ENCODE data around the gene SCAMP4. TPM values are rescaled to one million over a fixed set of nuclear protein-coding genes. Genes with fewer than 3 reads are reported as not detected.

Gene SCAMP4
- polyA plus RNA-seq, 4 donors, result 31.3 to 39.4 (median 36.0) TPM

GRCh38 chr19:1859331-1859781, 45.8 kb upstream of the SCAMP4 start:
- Histone ChIP-seq H3K4me3 (ENCODE audit: low read depth in 1 of 3, low read length in 3 of 3) (peak overlapping the region in 1 of 3 donors; percentile 92), H3K27me3 (ENCODE audit: control insufficient read depth in 3 of 3, insufficient read depth in 3 of 3, low read length in 3 of 3) (no peaks in the 10 kb centered on the region), H3K27ac (ENCODE audit: low read depth in 1 of 3, low read length in 2 of 3) (peak overlapping the region; percentile 24 to 98 (median 96)), H3K4me1 (ENCODE audit: control insufficient read depth in 3 of 3, insufficient read depth in 2 of 3, low read depth in 1 of 3, low read length in 2 of 3) (peaks cover 24 to 72% (median 34%) of the 10 kb centered on the region in 3 donors), H3K9me3 (ENCODE audit: control insufficient read depth in 2 of 2, insufficient read depth in 1 of 2, low read depth in 1 of 2, low read length in 1 of 2) (no peaks in the 10 kb centered on the region), H3K36me3 (ENCODE audit: control insufficient read depth in 3 of 3, insufficient read depth in 2 of 3, low read depth in 1 of 3, low read length in 3 of 3) (peaks cover 0 to 19% (median 0%) of the 10 kb centered on the region in 3 donors)
- 19 to 48% (median 36%) methylated on average over 17 to 18 of the region's 18 CpGs for WGBS, 3 donors
- FAIRE-seq, result no peak
- DNase-seq, result peak; percentile 31 to 46

DNA sequence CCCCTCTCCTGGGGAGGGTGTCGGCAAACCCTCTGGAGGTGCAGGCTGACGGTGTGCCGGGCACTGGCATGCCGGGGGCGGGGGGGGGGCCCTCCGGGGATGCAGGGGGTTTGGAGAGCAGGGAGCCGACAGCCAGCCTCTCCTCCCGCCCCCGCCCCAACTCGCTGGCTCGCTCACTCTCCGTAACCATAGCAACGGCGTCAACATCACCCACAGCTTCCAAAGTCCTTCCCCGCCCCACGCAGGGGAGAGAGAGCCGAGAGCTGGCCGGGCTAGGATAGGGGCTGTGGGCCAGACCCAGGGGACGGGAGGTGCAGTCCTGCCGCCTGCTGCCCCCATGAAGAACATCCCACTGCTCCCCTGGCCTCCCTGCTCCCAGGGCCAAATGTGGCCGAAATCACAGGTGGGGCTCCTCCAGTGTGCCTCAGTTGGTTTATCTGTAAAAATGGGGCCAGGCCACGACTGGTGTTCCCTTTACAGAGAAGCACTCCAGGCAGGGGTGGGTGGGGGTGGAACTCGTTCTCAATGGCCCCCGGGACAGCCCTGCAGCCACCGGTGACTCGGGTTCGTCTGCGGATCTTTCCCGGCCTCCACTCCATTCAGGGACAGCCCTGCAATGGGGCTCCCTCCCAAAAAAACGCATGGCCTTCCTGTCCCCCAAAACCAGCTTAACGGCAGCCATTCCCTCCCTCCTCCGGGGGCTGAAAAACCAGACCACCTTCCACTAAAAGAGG, 45.0 kb upstream of the SCAMP4 start:
- Histone ChIP-seq H3K4me1 (ENCODE audit: control insufficient read depth in 3 of 3, insufficient read depth in 2 of 3, low read depth in 1 of 3, low read length in 2 of 3) (peaks cover 19 to 68% (median 28%) of the 10 kb centered on the region in 3 donors), H3K27ac (ENCODE audit: low read depth in 1 of 3, low read length in 2 of 3) (peak overlapping the region; percentile 63 to 98 (median 96)), H3K27me3 (ENCODE audit: control insufficient read depth in 3 of 3, insufficient read depth in 3 of 3, low read length in 3 of 3) (no peaks in the 10 kb centered on the region), H3K36me3 (ENCODE audit: control insufficient read depth in 3 of 3, insufficient read depth in 2 of 3, low read depth in 1 of 3, low read length in 3 of 3) (peaks cover 0 to 16% (median 0%) of the 10 kb centered on the region in 3 donors), H3K4me3 (ENCODE audit: low read depth in 1 of 3, low read length in 3 of 3) (peak overlapping the region; percentile 22 to 92 (median 34)), H3K9me3 (ENCODE audit: control insufficient read depth in 2 of 2, insufficient read depth in 1 of 2, low read depth in 1 of 2, low read length in 1 of 2) (no peaks in the 10 kb centered on the region)
- 5 to 22% (median 11%) methylated on average over 28 to 32 of the region's 32 CpGs for WGBS, 3 donors
- no peak for FAIRE-seq
- DNase-seq, result peak; percentile 93 to 96

- no peaks in the 10 kb centered on the region for H3K9me3 ChIP-seq (ENCODE audit: control insufficient read depth in 2 of 2, insufficient read depth in 1 of 2, low read depth in 1 of 2, low read length in 1 of 2)
- H3K27me3 ChIP-seq (ENCODE audit: control insufficient read depth in 3 of 3, insufficient read depth in 3 of 3, low read length in 3 of 3), result no peaks in the 10 kb centered on the region
- no peak for FAIRE-seq
- peak overlapping the region; percentile 5 to 96 (median 81) for H3K27ac ChIP-seq (ENCODE audit: low read depth in 1 of 3, low read length in 2 of 3)
- peaks cover 14 to 61% (median 28%) of the 10 kb centered on the region in 3 donors for H3K4me1 ChIP-seq (ENCODE audit: control insufficient read depth in 3 of 3, insufficient read depth in 2 of 3, low read depth in 1 of 3, low read length in 2 of 3)
- H3K4me3 ChIP-seq (ENCODE audit: low read depth in 1 of 3, low read length in 3 of 3), result peak overlapping the region; percentile 22 to 94 (median 92)
- 13 to 48% (median 37%) methylated on average over 22 to 28 of the region's 28 CpGs for WGBS, 3 donors
- DNase-seq, result peak; percentile 26 to 40
- peaks cover 0 to 10% (median 0%) of the 10 kb centered on the region in 3 donors for H3K36me3 ChIP-seq (ENCODE audit: control insufficient read depth in 3 of 3, insufficient read depth in 2 of 3, low read depth in 1 of 3, low read length in 3 of 3)
Measured at GRCh38 chr19:1860821-1861598, 44.2 kb upstream of the SCAMP4 start.

DNA sequence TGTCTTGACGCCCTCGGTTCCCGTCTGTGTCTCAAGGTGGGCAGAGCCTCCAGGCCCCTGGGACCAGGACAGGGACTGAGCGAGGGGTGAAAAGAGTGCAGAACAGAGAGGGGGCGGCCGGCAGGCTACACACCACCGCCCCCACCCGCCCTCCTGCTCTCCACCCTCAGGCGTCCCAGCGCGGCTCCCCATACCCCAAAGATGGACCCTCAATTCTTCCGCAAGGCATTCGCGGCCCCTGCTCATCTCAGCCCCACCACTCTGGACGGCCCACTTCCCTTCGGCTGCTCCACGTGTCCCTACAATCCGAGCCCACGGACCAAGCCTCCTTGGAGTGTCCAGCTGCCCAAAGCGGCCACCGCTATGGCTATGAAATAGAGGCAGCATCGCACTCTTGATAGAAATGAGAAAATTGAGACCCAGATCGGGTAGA, 43.6 kb upstream of the SCAMP4 start:
- H3K27me3 ChIP-seq (ENCODE audit: control insufficient read depth in 3 of 3, insufficient read depth in 3 of 3, low read length in 3 of 3), result no peaks in the 10 kb centered on the region
- peaks cover 0 to 8% (median 0%) of the 10 kb centered on the region in 3 donors for H3K36me3 ChIP-seq (ENCODE audit: control insufficient read depth in 3 of 3, insufficient read depth in 2 of 3, low read depth in 1 of 3, low read length in 3 of 3)
- FAIRE-seq, result no peak
- H3K4me1 ChIP-seq (ENCODE audit: control insufficient read depth in 3 of 3, insufficient read depth in 2 of 3, low read depth in 1 of 3, low read length in 2 of 3), result peaks cover 10 to 55% (median 28%) of the 10 kb centered on the region in 3 donors
- H3K4me3 ChIP-seq (ENCODE audit: low read depth in 1 of 3, low read length in 3 of 3), result peak overlapping the region; percentile 83 to 94 (median 92)
- WGBS, 3 donors, result 15 to 32% (median 26%) methylated on average over 20 to 23 of the region's 23 CpGs
- no peaks in the 10 kb centered on the region for H3K9me3 ChIP-seq (ENCODE audit: control insufficient read depth in 2 of 2, insufficient read depth in 1 of 2, low read depth in 1 of 2, low read length in 1 of 2)
- peak overlapping the region; percentile 4 to 96 (median 81) for H3K27ac ChIP-seq (ENCODE audit: low read depth in 1 of 3, low read length in 2 of 3)
- DNase-seq, result peak; percentile 22 to 51

GRCh38 chr19:1862068-1862423, 43.2 kb upstream of the SCAMP4 start:
- Histone ChIP-seq H3K27ac (ENCODE audit: low read depth in 1 of 3, low read length in 2 of 3) (peak overlapping the region in 2 of 3 donors; percentile 81 to 96), H3K4me3 (ENCODE audit: low read depth in 1 of 3, low read length in 3 of 3) (peak overlapping the region; percentile 83 to 94 (median 92)), H3K9me3 (ENCODE audit: control insufficient read depth in 2 of 2, insufficient read depth in 1 of 2, low read depth in 1 of 2, low read length in 1 of 2) (no peaks in the 10 kb centered on the region), H3K27me3 (ENCODE audit: control insufficient read depth in 3 of 3, insufficient read depth in 3 of 3, low read length in 3 of 3) (no peaks in the 10 kb centered on the region), H3K36me3 (ENCODE audit: control insufficient read depth in 3 of 3, insufficient read depth in 2 of 3, low read depth in 1 of 3, low read length in 3 of 3) (peaks cover 0 to 8% (median 0%) of the 10 kb centered on the region in 3 donors), H3K4me1 (ENCODE audit: control insufficient read depth in 3 of 3, insufficient read depth in 2 of 3, low read depth in 1 of 3, low read length in 2 of 3) (peaks cover 10 to 57% (median 28%) of the 10 kb centered on the region in 3 donors)
- FAIRE-seq (no peak), DNase-seq (peak; percentile 30 to 65)
- WGBS, 3 donors, result 0 to 4% (median 0%) methylated on average over 21 of the region's 21 CpGs

- Histone ChIP-seq H3K27ac (ENCODE audit: low read depth in 1 of 3, low read length in 2 of 3) (peak overlapping the region; percentile 88 to 96 (median 94)), H3K4me1 (ENCODE audit: control insufficient read depth in 3 of 3, insufficient read depth in 2 of 3, low read depth in 1 of 3, low read length in 2 of 3) (peaks cover 10 to 51% (median 25%) of the 10 kb centered on the region in 3 donors), H3K27me3 (ENCODE audit: control insufficient read depth in 3 of 3, insufficient read depth in 3 of 3, low read length in 3 of 3) (no peaks in the 10 kb centered on the region), H3K4me3 (ENCODE audit: low read depth in 1 of 3, low read length in 3 of 3) (peak overlapping the region; percentile 83 to 94 (median 92)), H3K9me3 (ENCODE audit: control insufficient read depth in 2 of 2, insufficient read depth in 1 of 2, low read depth in 1 of 2, low read length in 1 of 2) (no peaks in the 10 kb centered on the region), H3K36me3 (ENCODE audit: control insufficient read depth in 3 of 3, insufficient read depth in 2 of 3, low read depth in 1 of 3, low read length in 3 of 3) (peaks cover 0 to 8% (median 0%) of the 10 kb centered on the region in 3 donors)
- DNase-seq, result peak; percentile 31 to 82
- FAIRE-seq, result no peak
- WGBS, 3 donors, result 1% methylated on average over 40 to 109 of the region's 109 CpGs
Measured at GRCh38 chr19:1862424-1863327, 42.5 kb upstream of the SCAMP4 start.

DNA sequence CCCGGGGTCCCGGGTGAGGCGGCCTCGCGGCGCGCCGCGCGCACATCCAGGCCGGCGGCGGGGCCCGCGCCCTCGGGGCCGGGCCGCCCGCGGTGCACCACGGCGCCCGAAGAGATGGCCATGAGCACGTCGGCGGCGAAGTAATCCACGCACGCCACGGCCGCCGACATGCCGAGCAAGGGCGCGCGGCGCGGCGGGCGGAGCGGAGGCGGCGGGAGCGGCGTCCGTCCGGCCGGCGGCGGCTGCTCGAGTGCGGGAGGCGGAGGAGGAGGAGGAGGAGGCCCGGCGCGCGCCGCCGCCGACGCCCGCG, 41.9 kb upstream of the SCAMP4 start, which contains the start of gene KLF16:
TSS of gene KLF16 (minus strand) at position 252 of the 310 bp plus-strand sequence. CDS start at position 170, 82 bp downstream.
- Histone ChIP-seq H3K27ac (ENCODE audit: low read depth in 1 of 3, low read length in 2 of 3) (peak within 1 kb of the TSS; percentile 88 to 96 (median 94)), H3K4me3 (ENCODE audit: low read depth in 1 of 3, low read length in 3 of 3) (peak within 1 kb of the TSS; percentile 83 to 94 (median 92)), H3K36me3 (ENCODE audit: control insufficient read depth in 3 of 3, insufficient read depth in 2 of 3, low read depth in 1 of 3, low read length in 3 of 3) (peaks cover 0 to 4% (median 0%) of the 10 kb centered on the region in 3 donors), H3K27me3 (ENCODE audit: control insufficient read depth in 3 of 3, insufficient read depth in 3 of 3, low read length in 3 of 3) (no peaks in the 10 kb centered on the region), H3K9me3 (ENCODE audit: control insufficient read depth in 2 of 2, insufficient read depth in 1 of 2, low read depth in 1 of 2, low read length in 1 of 2) (no peaks in the 10 kb centered on the region), H3K4me1 (ENCODE audit: control insufficient read depth in 3 of 3, insufficient read depth in 2 of 3, low read depth in 1 of 3, low read length in 2 of 3) (peaks cover 9 to 45% (median 23%) of the 10 kb centered on the region in 3 donors)
- WGBS, 3 donors, result 0% methylated on average over 2 to 58 of the region's 63 CpGs
- DNase-seq (no peak), FAIRE-seq (no peak)
